Upper lobe of left lung (tissue), 6 donors: ENCODE measurements around the gene HELLS. TPM values are rescaled to one million over a fixed set of nuclear protein-coding genes. Genes with fewer than 3 reads are reported as not detected.
"Not testable (repeated sequence)": the region's sequence is repeated elsewhere in the genome, so short reads cannot be mapped to it uniquely, and the experiment has no call there.

ENCODE experiments used
- ATAC-seq, 2 donors: fragments of 200-7000 bp; cut with Tn5 transposase; one replicate each; pipeline ENCODE4 v1.9.1; 2022; ENCODE audit warnings: mild to moderate bottlenecking in 2 of 2, moderate library complexity in 2 of 2; ENCODE audit not compliant: low FRiP score in 2 of 2
- DNase-seq, 2 donors: peaks; one replicate each; pipeline ENCODE4 v3.0.0-alpha.2; 2019 to 2020
- H3K27ac ChIP-seq, 4 donors: fragments of 200-600 bp; sonication (generic); one replicate each; pipeline ENCODE4 v1.5.1; 2016 to 2019
- H3K27me3 ChIP-seq, 4 donors: fragments of 200-600 bp; sonication (generic); one replicate each; pipeline ENCODE4 v1.5.1; 2017 to 2019
- H3K36me3 ChIP-seq, 4 donors: fragments of 200-600 bp; sonication (generic); one replicate each; pipeline ENCODE4 v1.5.1; 2016 to 2019
- H3K4me1 ChIP-seq, 4 donors: fragments of 200-600 bp; sonication (generic); one replicate each; pipeline ENCODE4 v1.5.1; 2018 to 2019
- H3K4me3 ChIP-seq, 4 donors: fragments of 200-600 bp; sonication (generic); one replicate each; pipeline ENCODE4 v1.5.1; 2017 to 2019; ENCODE audit warnings: mild to moderate bottlenecking in 2 of 4, moderate library complexity in 1 of 4
- H3K9me3 ChIP-seq, 4 donors: fragments of 200-600 bp; sonication (generic); one replicate each; pipeline ENCODE4 v1.5.1; 2018 to 2019
- EP300 ChIP-seq, 4 donors: sonication (generic); formaldehyde crosslinking; IDR thresholded peaks; one replicate each; pipeline ENCODE4 v1.5.1; 2017; ENCODE audit warnings: antibody characterized with exemption in 4 of 4, control low read depth in 2 of 4
- POLR2A ChIP-seq, 4 donors: fragments of 450-650 bp; IDR thresholded peaks; one replicate each; pipeline ENCODE4 v1.5.1; 2016 to 2017; ENCODE audit warnings: antibody characterized with exemption in 4 of 4, mild to moderate bottlenecking in 2 of 4
- POLR2AphosphoS5 ChIP-seq, 2 donors: sonication (generic); formaldehyde crosslinking; IDR thresholded peaks; one replicate each; pipeline ENCODE4 v1.5.1; 2017; ENCODE audit warnings: antibody characterized with exemption in 2 of 2
- WGBS, 2 donors: methylation state at CpG; one replicate each; pipeline ENCODE4 v1.1.5; 2017 to 2018; 5-methylcytosine and 5-hydroxymethylcytosine counted together
- total RNA-seq, 6 donors: library from RNA; depleted of rRNA in 4 of 6; stranded (reverse); fragments of >200 nt in 4 of 6; gene quantifications; one replicate each; pipeline versions ENCODE4 v1.1.0 to v1.2.1, GENCODE V29; 2016 to 2021
- TF ChIP-seq, protein P1 (sequence below), 6 experiments: fragments of 450-650 bp in 4 of 6; fragments of 200-600 bp in 2 of 6; sonication (generic) in 2 of 6; IDR thresholded peaks; one replicate each; pipeline ENCODE4 v1.5.1; 2016 to 2019; ENCODE audit warnings: antibody characterized with exemption in 6 of 6
- donor health status: DM: no; HTN: no; CAD: no; lungs with moderate emphysema.
- donor health status: DM: no; HTN: yes; CAD: no; lungs with severe emphysema.

The HELLS gene
- total RNA-seq, 6 donors from 2014 or later, result 4.0 to 9.3 (median 5.9) TPM

DNA sequence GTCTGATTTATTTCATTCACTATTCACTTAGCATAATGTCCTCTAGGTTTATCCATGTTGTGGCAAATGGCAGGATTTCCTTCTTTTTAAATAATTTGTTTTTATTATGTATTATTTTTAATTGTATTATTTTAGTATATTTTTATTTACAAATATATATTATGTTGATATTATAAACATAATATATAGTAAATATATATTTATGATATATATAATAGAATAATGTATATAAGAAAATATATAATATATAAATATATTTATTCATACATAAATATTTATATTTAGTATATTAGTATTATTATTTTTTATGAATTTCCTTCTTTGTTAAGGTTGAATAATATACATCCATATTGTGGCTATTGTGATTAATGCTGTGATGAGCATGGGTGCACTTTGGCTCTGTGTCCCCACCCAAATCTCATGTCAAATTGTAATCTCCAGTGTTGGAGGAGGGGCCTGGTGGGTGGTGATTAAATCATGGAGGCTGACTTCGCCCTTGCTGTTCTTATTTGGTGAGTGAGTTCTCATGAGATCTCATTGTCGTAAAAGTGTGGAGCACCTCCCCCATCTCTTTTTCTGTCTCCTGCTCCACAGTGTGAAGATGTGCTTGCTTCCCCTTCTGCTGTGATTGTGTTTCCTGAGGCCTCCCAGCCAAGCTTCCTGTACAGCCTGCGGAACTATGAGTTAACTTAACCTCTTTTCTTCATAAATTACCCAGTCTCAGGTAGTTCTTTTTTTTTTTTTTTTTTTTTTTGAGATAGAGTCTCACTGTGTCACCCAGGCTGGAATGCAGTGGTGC lies 85.7 kb downstream of the HELLS start:
- TF ChIP-seq, protein P1, sequence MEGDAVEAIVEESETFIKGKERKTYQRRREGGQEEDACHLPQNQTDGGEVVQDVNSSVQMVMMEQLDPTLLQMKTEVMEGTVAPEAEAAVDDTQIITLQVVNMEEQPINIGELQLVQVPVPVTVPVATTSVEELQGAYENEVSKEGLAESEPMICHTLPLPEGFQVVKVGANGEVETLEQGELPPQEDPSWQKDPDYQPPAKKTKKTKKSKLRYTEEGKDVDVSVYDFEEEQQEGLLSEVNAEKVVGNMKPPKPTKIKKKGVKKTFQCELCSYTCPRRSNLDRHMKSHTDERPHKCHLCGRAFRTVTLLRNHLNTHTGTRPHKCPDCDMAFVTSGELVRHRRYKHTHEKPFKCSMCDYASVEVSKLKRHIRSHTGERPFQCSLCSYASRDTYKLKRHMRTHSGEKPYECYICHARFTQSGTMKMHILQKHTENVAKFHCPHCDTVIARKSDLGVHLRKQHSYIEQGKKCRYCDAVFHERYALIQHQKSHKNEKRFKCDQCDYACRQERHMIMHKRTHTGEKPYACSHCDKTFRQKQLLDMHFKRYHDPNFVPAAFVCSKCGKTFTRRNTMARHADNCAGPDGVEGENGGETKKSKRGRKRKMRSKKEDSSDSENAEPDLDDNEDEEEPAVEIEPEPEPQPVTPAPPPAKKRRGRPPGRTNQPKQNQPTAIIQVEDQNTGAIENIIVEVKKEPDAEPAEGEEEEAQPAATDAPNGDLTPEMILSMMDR (IDR thresholded peaks at IDR 0.05), result no peak
- TF ChIP-seq EP300 (IDR thresholded peaks at IDR 0.05) (no peak), POLR2A (IDR thresholded peaks at IDR 0.05) (no peak), POLR2AphosphoS5 (IDR thresholded peaks at IDR 0.05) (no peak)
- Histone ChIP-seq H3K36me3 (no peaks in the 10 kb centered on the region), H3K27ac (no peak overlapping the region), H3K27me3 (no peaks in the 10 kb centered on the region), H3K4me3 (no peak overlapping the region), H3K4me1 (no peaks in the 10 kb centered on the region), H3K9me3 (peaks cover 0 to 10% (median 5%) of the 10 kb centered on the region in 4 donors)
- ATAC-seq, result no peak
- 59 to 64% methylated on average over 3 of the region's 3 CpGs for WGBS, 2 donors
- DNase-seq, result no peak

DNA sequence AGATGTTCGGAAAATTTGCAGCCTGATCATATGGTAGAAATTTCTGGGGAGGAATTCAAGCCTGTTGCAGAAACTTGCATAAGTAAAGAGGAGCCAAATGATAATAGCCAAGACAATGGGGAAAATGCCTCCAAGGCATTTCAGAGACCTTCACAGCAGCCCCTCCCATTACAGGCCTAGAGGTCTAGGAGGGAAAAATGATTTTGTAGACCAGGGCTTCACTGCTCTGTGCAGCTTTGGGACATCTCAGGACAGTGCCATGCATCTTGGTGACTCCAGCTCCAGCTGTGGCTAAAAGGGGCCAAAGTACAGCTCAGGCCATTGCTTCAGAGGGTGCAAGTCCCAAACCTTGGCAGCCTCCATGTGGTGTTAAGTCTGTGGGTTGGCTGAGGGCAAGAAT lies 87.4 kb downstream of the HELLS start:
- DNase-seq, result no peak
- Histone ChIP-seq H3K4me3 (no peak overlapping the region), H3K36me3 (no peaks in the 10 kb centered on the region), H3K4me1 (no peaks in the 10 kb centered on the region), H3K27ac (no peak overlapping the region), H3K9me3 (peaks cover 0 to 11% (median 5%) of the 10 kb centered on the region in 4 donors), H3K27me3 (no peaks in the 10 kb centered on the region)
- TF ChIP-seq, protein P1 (IDR thresholded peaks at IDR 0.05), result no peak
- no peak for TF ChIP-seq POLR2A (IDR thresholded peaks at IDR 0.05)
- TF ChIP-seq EP300 (IDR thresholded peaks at IDR 0.05), result no peak
- ATAC-seq, result no peak
- 94 to 100% methylated on average over 1 of the region's 1 CpG for WGBS, 2 donors

DNA sequence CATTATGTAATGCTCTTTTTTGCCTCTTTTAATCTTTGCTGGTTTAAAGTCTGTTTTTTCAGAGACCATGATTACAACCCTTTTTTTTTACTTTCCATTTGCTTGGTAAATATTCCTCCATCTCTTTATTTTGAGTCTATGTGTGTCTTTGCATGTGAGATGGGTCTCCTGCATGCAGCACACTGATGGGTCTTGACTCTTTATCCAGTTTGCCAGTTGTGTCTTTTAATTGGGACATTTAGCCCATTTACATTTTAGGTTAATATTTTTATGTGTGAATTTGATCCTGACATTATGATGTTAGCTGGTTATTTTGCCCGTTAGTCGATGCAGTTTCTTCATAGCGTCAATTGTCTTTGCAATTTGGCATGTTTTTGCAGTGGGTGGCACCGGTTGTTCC lies 92.5 kb downstream of the HELLS start:
- not testable (repeated sequence) for H3K4me3 ChIP-seq, H3K27me3 ChIP-seq, DNase-seq, H3K36me3 ChIP-seq, ATAC-seq, H3K4me1 ChIP-seq, H3K27ac ChIP-seq
- peaks cover 0 to 15% (median 9%) of the 10 kb centered on the region in 4 donors for H3K9me3 ChIP-seq
- WGBS, 2 donors, result 93 to 96% methylated on average over 4 of the region's 4 CpGs

DNA sequence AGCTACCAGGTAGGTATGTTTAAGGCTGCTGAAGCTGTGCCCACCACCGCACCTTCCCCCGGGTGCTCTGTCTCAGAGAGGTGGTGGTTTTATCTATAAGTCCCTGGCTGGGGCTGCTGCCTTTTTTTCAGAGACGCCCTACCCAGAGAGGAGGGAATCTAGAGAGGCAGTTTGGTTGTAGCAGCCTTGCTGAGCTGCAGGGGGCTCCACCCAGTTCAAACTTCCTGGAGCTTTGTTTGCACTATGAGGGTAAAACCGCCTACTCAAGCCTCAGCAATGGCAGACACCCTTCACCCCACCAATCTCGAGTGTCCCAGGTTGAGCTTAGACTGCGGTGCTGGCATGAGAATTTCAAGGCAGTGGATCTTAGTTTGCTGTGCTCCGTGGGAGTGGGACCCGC lies 94.3 kb downstream of the HELLS start:
- H3K27me3 ChIP-seq, result no peaks in the 10 kb centered on the region
- H3K4me3 ChIP-seq, result no peak overlapping the region
- 91 to 94% methylated on average over 5 to 8 of the region's 8 CpGs for WGBS, 2 donors
- peaks cover 0 to 10% (median 6%) of the 10 kb centered on the region in 4 donors for H3K9me3 ChIP-seq
- DNase-seq (no peak), ATAC-seq (no peak)
- H3K36me3 ChIP-seq, result no peaks in the 10 kb centered on the region
- H3K4me1 ChIP-seq, result no peaks in the 10 kb centered on the region
- H3K27ac ChIP-seq, result no peak overlapping the region
- TF ChIP-seq, protein P1 (IDR thresholded peaks at IDR 0.05), result no peak
- TF ChIP-seq POLR2AphosphoS5 (IDR thresholded peaks at IDR 0.05), result no peak
- no peak for TF ChIP-seq EP300 (IDR thresholded peaks at IDR 0.05)
- no peak for TF ChIP-seq POLR2A (IDR thresholded peaks at IDR 0.05)

DNA sequence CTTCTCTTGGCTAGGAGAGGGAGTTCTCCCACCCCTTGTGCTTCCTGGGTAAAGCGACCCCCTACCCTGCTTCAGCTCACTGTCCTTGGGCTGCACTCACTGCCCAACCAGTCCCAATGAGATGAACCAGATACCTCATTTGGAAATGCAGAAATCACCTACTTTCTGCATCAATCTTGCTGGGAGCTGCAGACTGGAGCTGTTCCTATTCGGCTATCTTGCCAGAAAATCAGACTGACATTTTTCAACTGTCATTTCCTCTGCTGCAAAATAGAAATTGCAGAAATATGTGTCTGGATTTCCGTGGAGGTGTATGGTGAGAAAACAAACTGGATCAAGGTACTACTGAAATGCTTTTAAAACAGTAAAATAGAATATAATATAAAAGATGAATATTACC lies 95.0 kb downstream of the HELLS start:
- WGBS, 2 donors, result 55 to 60% methylated on average over 3 of the region's 3 CpGs
- TF ChIP-seq POLR2A (IDR thresholded peaks at IDR 0.05) (no peak), EP300 (IDR thresholded peaks at IDR 0.05) (no peak), POLR2AphosphoS5 (IDR thresholded peaks at IDR 0.05) (no peak)
- TF ChIP-seq, protein P1 (IDR thresholded peaks at IDR 0.05), result no peak
- Histone ChIP-seq H3K9me3 (peaks cover 0 to 10% (median 6%) of the 10 kb centered on the region in 4 donors), H3K4me1 (no peaks in the 10 kb centered on the region), H3K4me3 (no peak overlapping the region), H3K36me3 (no peaks in the 10 kb centered on the region), H3K27me3 (no peaks in the 10 kb centered on the region), H3K27ac (no peak overlapping the region)
- no peak for DNase-seq
- ATAC-seq, result no peak
